ENCODE measurements around the gene NUP214.

Gene NUP214

DNA sequence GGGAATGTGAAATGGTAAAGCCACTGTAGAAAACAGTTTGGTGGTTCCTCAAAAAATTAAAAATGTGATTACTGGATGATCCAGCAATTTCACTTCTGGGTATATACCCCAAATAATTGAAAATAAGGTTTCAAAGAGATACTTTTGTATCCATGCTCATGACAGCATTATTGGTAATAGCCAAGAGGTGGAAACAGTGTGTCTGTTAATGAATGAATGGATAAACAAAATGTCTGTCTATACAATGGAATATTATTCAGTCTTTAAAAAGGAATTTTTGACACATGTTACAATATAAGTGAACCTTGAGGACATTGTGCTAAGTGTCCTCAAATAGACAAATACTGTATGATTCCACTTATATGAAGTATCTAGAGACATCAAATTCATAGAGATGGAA, 40.1 kb downstream of the NUP214 start:
- peak; percentile 62; the same call in 1 of the 2 replicates for TF ChIP-seq ZNF146 (tag by site-specific recombination; IDR thresholded peaks at IDR 0.05)
- TF ChIP-seq OSR2 (tag by site-specific recombination; IDR thresholded peaks at IDR 0.05) = no peak
- H3K4me3 ChIP-seq (ENCODE audit: low read depth, low read length) = no peak overlapping the region
- H3K9me3 ChIP-seq (ENCODE audit: control insufficient read depth, insufficient read depth, low read depth, low read length) = no peaks in the 10 kb centered on the region
- H3K36me3 ChIP-seq (ENCODE audit: control insufficient read depth in 2 of 2, insufficient read depth in 1 of 2, low read length in 2 of 2) = peaks cover 0 to 62% of the 10 kb centered on the region in 2 experiments; a peak in 1 of 3 replicates
- no peak overlapping the region for H3K27ac ChIP-seq (ENCODE audit: extremely low read depth, low read depth, low read length)
- ChIA-PET CTCF (interaction anchor here (0.6 to 1.7 kb wide), 5 partner anchors 12 to 182 kb away, joined by 3 to 7 read pairs (median 7); no protein-coding TSS in a partner anchor), POLR2A (no interaction called here)
- no peaks in the 10 kb centered on the region for H3K4me1 ChIP-seq (ENCODE audit: control insufficient read depth, insufficient read depth, low read length)

DNA sequence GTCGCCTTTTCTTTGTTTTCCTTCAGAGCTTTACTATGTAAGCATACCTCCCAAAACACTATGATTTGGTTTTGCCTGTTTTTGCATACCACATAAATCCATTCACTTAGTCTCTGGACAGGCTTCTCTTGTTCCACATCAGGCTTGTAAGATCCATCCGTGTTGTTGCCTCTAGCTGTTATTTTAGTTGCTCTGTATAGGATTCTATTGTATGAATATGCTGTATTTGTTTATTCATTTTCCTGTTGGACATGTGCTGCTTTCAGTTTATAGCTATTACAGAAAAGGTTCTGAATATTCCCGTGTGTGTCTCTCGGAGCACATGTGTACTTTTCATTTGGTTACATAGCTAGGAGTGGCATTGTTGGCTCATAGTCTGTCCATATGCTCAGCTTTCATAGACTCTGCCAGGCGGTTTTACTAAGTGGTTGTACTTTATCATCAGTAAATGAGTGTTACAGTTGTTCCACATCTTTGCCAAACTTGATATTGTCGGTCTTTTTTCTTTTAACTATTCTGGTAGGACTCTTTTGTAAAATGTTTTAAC, 41.8 kb downstream of the NUP214 start:
- CTCF ChIA-PET = interaction anchor here (0.7 to 2.8 kb wide), 5 partner anchors 10 to 170 kb away, joined by 3 to 22 read pairs (median 4); no protein-coding TSS in a partner anchor
- Histone ChIP-seq H3K4me3 (ENCODE audit: low read depth, low read length) (no peak overlapping the region), H3K27ac (ENCODE audit: extremely low read depth, low read depth, low read length) (no peak overlapping the region), H3K4me1 (ENCODE audit: control insufficient read depth, insufficient read depth, low read length) (no peaks in the 10 kb centered on the region), H3K36me3 (ENCODE audit: control insufficient read depth in 2 of 2, insufficient read depth in 1 of 2, low read length in 2 of 2) (peaks cover 0 to 52% of the 10 kb centered on the region in 2 experiments; a peak in 1 of 3 replicates), H3K9me3 (ENCODE audit: control insufficient read depth, insufficient read depth, low read depth, low read length) (no peaks in the 10 kb centered on the region)
- TF ChIP-seq ZFP41 (tag by site-specific recombination; IDR thresholded peaks at IDR 0.05; ENCODE audit: borderline replicate concordance) = no peak
- POLR2A ChIA-PET = no interaction called here

DNA sequence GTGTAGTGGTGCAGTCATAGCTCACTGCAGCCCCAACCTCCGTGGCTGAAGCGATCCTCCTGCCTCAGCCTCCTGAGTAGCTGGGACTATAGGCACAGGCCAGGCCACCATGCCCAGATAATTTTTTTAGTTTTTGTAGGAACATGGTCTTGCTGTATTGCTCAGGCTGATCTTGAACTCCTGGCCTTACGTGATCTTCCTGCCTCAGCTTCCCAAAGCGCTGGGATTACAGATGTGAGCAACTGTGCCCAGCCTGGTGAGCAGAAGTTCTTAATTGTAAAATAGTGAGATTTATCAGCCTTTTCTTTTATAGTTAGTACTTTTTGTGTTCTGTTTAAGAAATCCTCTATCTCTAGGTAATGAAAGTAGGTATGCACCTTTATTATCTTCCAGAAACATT, 42.5 kb downstream of the NUP214 start:
- no peak overlapping the region for H3K27ac ChIP-seq (ENCODE audit: extremely low read depth, low read depth, low read length)
- ChIA-PET POLR2A (no interaction called here), CTCF (interaction anchor here (0.9 to 2.8 kb wide), 4 partner anchors 10 to 111 kb away, joined by 3 to 22 read pairs (median 4); no protein-coding TSS in a partner anchor)
- no peaks in the 10 kb centered on the region for H3K9me3 ChIP-seq (ENCODE audit: control insufficient read depth, insufficient read depth, low read depth, low read length)
- TF ChIP-seq, protein P1, sequence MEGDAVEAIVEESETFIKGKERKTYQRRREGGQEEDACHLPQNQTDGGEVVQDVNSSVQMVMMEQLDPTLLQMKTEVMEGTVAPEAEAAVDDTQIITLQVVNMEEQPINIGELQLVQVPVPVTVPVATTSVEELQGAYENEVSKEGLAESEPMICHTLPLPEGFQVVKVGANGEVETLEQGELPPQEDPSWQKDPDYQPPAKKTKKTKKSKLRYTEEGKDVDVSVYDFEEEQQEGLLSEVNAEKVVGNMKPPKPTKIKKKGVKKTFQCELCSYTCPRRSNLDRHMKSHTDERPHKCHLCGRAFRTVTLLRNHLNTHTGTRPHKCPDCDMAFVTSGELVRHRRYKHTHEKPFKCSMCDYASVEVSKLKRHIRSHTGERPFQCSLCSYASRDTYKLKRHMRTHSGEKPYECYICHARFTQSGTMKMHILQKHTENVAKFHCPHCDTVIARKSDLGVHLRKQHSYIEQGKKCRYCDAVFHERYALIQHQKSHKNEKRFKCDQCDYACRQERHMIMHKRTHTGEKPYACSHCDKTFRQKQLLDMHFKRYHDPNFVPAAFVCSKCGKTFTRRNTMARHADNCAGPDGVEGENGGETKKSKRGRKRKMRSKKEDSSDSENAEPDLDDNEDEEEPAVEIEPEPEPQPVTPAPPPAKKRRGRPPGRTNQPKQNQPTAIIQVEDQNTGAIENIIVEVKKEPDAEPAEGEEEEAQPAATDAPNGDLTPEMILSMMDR (tag by site-specific recombination; IDR thresholded peaks at IDR 0.05) = no peak
- TF ChIP-seq ZNF747 (tag by site-specific recombination; IDR thresholded peaks at IDR 0.05) = no peak
- TF ChIP-seq ZNF324 (tag by site-specific recombination; IDR thresholded peaks at IDR 0.05) = no peak
- no peak for TF ChIP-seq ZNF529 (tag by site-specific recombination; IDR thresholded peaks at IDR 0.05; ENCODE audit: insufficient replicate concordance)
- no peak for TF ChIP-seq SCRT2 (tag by site-specific recombination; IDR thresholded peaks at IDR 0.05)
- no peak for TF ChIP-seq ZSCAN23 (tag by site-specific recombination; IDR thresholded peaks at IDR 0.05)
- H3K36me3 ChIP-seq (ENCODE audit: control insufficient read depth in 2 of 2, insufficient read depth in 1 of 2, low read length in 2 of 2) = peaks cover 0 to 50% of the 10 kb centered on the region in 2 experiments; a peak in 1 of 3 replicates
- H3K4me3 ChIP-seq (ENCODE audit: low read depth, low read length) = no peak overlapping the region
- H3K4me1 ChIP-seq (ENCODE audit: control insufficient read depth, insufficient read depth, low read length) = no peaks in the 10 kb centered on the region

DNA sequence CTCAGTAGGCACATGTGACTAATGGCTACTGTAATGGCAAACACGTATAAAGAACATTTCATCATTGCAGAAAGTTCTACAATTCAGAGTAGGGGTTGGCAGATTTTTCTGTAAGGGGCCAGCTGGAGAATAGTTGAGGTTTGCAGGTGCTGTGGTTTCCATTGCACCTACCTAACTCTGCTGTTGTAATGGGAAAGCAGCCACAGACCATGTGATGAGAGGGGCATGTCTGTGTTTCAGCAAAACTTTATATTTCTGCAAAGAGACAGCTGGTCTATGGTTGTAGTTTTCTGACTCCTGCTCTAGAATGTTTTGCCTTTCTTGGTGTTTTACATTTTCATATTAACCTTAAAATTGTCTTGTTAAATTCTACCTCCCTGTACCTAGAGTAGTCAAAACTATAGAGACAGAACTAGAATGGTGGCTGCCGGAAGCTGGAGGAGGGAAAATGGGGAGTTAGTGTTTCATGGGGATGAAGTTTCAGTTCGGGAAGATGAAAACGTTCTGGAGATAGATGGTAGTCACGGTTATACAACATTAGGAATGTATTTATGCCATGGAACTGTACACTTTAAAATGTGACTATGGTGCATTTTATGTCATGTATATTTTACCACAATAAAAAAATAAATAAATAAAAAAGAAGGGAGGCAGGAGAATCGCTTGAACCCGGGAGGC, 44.3 kb downstream of the NUP214 start:
- Histone ChIP-seq H3K9me3 (ENCODE audit: control insufficient read depth, insufficient read depth, low read depth, low read length) (no peaks in the 10 kb centered on the region), H3K36me3 (ENCODE audit: control insufficient read depth in 2 of 2, insufficient read depth in 1 of 2, low read length in 2 of 2) (peaks cover 0 to 45% of the 10 kb centered on the region in 2 experiments; a peak in 1 of 3 replicates), H3K27ac (ENCODE audit: extremely low read depth, low read depth, low read length) (no peak overlapping the region), H3K4me3 (ENCODE audit: low read depth, low read length) (no peak overlapping the region), H3K4me1 (ENCODE audit: control insufficient read depth, insufficient read depth, low read length) (no peaks in the 10 kb centered on the region)
- POLR2A ChIA-PET = no interaction called here
- CTCF ChIA-PET = interaction anchor here (2.1 to 2.5 kb wide), 2 partner anchors 167 to 180 kb away, joined by 4 to 9 read pairs; no protein-coding TSS in a partner anchor
- TF ChIP-seq, protein P2, sequence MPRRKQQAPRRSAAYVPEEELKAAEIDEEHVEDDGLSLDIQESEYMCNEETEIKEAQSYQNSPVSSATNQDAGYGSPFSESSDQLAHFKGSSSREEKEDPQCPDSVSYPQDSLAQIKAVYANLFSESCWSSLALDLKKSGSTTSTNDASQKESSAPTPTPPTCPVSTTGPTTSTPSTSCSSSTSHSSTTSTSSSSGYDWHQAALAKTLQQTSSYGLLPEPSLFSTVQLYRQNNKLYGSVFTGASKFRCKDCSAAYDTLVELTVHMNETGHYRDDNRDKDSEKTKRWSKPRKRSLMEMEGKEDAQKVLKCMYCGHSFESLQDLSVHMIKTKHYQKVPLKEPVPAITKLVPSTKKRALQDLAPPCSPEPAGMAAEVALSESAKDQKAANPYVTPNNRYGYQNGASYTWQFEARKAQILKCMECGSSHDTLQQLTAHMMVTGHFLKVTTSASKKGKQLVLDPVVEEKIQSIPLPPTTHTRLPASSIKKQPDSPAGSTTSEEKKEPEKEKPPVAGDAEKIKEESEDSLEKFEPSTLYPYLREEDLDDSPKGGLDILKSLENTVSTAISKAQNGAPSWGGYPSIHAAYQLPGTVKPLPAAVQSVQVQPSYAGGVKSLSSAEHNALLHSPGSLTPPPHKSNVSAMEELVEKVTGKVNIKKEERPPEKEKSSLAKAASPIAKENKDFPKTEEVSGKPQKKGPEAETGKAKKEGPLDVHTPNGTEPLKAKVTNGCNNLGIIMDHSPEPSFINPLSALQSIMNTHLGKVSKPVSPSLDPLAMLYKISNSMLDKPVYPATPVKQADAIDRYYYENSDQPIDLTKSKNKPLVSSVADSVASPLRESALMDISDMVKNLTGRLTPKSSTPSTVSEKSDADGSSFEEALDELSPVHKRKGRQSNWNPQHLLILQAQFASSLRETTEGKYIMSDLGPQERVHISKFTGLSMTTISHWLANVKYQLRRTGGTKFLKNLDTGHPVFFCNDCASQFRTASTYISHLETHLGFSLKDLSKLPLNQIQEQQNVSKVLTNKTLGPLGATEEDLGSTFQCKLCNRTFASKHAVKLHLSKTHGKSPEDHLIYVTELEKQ (tag by site-specific recombination; IDR thresholded peaks at IDR 0.05; ENCODE audit: borderline replicate concordance) = no peak
- TF ChIP-seq, protein P3, sequence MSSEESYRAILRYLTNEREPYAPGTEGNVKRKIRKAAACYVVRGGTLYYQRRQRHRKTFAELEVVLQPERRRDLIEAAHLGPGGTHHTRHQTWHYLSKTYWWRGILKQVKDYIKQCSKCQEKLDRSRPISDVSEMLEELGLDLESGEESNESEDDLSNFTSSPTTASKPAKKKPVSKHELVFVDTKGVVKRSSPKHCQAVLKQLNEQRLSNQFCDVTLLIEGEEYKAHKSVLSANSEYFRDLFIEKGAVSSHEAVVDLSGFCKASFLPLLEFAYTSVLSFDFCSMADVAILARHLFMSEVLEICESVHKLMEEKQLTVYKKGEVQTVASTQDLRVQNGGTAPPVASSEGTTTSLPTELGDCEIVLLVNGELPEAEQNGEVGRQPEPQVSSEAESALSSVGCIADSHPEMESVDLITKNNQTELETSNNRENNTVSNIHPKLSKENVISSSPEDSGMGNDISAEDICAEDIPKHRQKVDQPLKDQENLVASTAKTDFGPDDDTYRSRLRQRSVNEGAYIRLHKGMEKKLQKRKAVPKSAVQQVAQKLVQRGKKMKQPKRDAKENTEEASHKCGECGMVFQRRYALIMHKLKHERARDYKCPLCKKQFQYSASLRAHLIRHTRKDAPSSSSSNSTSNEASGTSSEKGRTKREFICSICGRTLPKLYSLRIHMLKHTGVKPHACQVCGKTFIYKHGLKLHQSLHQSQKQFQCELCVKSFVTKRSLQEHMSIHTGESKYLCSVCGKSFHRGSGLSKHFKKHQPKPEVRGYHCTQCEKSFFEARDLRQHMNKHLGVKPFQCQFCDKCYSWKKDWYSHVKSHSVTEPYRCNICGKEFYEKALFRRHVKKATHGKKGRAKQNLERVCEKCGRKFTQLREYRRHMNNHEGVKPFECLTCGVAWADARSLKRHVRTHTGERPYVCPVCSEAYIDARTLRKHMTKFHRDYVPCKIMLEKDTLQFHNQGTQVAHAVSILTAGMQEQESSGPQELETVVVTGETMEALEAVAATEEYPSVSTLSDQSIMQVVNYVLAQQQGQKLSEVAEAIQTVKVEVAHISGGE (tag by site-specific recombination; conservative IDR thresholded peaks at IDR 0.05; ENCODE audit: low read depth) = no peak
- TF ChIP-seq ZIC2 (tag by site-specific recombination; IDR thresholded peaks at IDR 0.05) (no peak), ZNF561 (tag by site-specific recombination; IDR thresholded peaks at IDR 0.05; ENCODE audit: borderline replicate concordance) (no peak), ZNF211 (tag by site-specific recombination; IDR thresholded peaks at IDR 0.05; ENCODE audit: low read depth) (no peak), ZNF157 (tag by site-specific recombination; IDR thresholded peaks at IDR 0.05) (no peak), ZNF112 (tag by site-specific recombination; IDR thresholded peaks at IDR 0.05) (no peak), ZNF837 (tag by site-specific recombination; IDR thresholded peaks at IDR 0.05) (no peak), SCRT1 (tag by site-specific recombination; IDR thresholded peaks at IDR 0.05; ENCODE audit: borderline replicate concordance) (no peak)
